NB4 (cell line): ENCODE results near the gene TCF7L2.

Experiments used
- DNase-seq: peaks from one replicate; pipeline ENCODE4 v3.0.0; 2010; ENCODE audit warnings: low read depth
- H3K4me3 ChIP-seq: one replicate; pipeline ENCODE4 v1.5.1; 2011; ENCODE audit warnings: mild to moderate bottlenecking, low read depth, low read length, moderate library complexity
- MYC ChIP-seq: IDR thresholded peaks from 2 replicates; pipeline ENCODE4 v1.6.1; 2011; ENCODE audit warnings: low read depth, low read length
- POLR2A ChIP-seq: IDR thresholded peaks from 2 replicates; pipeline ENCODE4 v1.6.1; 2011; ENCODE audit warnings: mild to moderate bottlenecking; ENCODE audit not compliant: insufficient read length; ENCODE audit errors: extremely low read depth
- TF ChIP-seq, protein P1 (sequence below): IDR thresholded peaks from 2 replicates; pipeline ENCODE4 v1.6.1; 2011; ENCODE audit warnings: low read depth, low read length
- TF ChIP-seq, protein P2 (sequence below): IDR thresholded peaks from one replicate; pipeline ENCODE4 v1.5.1; 2012; ENCODE audit warnings: low read depth, low read length

Gene TCF7L2

DNA sequence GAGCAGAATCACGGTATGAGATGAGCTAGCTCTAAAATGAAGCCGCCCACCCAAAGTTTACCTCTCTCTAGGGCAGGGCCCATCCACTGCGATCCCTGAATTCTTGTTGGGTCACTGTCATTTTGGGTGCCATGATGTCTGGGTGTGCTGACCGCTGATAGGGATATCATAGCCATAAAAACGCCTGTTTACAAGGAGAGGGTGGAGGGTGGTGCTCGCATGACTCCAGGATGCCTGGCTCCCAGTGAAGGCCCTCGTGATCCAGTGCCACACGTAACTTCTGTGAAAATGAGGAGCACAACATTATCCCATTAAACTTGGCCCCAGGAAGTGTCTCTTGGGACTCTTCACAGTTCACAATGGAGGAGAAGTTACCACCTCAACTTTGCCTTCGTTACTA lies 139.5 kb downstream of the TCF7L2 start:
- TF ChIP-seq MYC (no peak), POLR2A (no peak)
- TF ChIP-seq, protein P1, sequence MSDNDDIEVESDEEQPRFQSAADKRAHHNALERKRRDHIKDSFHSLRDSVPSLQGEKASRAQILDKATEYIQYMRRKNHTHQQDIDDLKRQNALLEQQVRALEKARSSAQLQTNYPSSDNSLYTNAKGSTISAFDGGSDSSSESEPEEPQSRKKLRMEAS = no peak
- TF ChIP-seq, protein P2, sequence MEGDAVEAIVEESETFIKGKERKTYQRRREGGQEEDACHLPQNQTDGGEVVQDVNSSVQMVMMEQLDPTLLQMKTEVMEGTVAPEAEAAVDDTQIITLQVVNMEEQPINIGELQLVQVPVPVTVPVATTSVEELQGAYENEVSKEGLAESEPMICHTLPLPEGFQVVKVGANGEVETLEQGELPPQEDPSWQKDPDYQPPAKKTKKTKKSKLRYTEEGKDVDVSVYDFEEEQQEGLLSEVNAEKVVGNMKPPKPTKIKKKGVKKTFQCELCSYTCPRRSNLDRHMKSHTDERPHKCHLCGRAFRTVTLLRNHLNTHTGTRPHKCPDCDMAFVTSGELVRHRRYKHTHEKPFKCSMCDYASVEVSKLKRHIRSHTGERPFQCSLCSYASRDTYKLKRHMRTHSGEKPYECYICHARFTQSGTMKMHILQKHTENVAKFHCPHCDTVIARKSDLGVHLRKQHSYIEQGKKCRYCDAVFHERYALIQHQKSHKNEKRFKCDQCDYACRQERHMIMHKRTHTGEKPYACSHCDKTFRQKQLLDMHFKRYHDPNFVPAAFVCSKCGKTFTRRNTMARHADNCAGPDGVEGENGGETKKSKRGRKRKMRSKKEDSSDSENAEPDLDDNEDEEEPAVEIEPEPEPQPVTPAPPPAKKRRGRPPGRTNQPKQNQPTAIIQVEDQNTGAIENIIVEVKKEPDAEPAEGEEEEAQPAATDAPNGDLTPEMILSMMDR = no peak
- DNase-seq = no peak

DNA sequence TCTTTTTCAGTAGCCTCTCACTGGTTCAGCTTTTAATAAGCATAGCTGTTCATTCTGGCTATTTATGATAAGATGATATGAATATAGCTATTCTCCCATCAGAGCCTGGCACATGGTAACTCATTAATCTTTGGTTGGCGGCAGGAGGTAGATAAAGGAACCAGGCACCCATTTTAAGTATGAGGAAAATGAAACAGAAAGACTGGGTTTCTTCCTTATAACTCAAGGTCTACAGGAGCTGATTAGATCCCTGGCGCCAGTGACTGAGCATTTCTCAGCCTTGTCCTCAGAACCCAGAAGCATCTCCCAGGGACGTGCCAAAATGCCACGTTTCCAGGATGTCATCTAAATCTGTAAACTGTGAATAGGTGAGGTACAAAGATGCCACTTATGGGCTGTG lies 141.9 kb downstream of the TCF7L2 start:
- no peak for DNase-seq

More for the DNA sequence above, 139.5 kb downstream of the TCF7L2 start:
- H3K4me3 ChIP-seq = no peak overlapping the region

DNA sequence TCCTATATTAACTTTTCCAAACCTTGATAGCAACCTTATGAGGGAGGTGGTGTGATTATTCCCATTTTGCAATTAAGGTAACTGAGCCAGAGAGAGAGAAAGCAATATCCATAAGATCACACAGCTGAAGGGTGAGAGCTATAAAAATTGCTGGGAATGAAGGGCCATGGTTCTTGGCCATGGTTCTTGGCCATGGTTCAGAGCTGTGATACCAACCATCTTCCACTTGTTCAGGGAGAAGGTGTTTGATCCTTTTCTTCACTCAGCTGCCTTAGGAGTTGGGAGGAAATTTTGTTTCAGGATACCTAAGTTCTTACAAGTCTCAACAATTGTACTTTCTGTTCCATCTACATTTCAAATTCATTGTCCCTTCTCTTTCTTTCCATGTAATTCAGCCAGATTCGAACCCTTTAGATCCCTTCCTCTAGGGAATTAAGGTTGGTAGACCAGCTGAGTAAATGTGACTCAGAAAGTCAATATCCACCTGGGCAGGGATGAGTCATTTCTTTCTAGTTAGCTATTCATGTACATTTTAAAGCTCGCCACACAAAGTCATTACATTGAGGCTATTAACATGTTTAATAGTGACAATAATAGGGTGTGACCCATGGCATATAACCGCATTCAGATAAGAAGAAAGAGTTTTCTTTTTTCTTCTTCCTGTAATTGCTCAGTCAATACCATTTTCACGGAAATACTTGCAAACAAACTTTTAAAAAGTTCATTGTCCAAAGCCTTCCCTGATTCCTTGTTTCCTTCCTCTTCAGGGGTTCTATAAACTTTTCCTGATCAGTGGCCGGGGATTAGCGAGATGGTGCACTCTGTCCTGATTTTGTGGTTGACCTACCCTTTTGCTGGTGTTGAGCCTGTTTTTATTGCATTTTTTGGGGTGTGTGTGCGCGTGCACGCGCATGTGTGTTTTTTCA lies 143.4 kb downstream of the TCF7L2 start:
- peak; percentile 36 for DNase-seq
- peak overlapping the region; percentile 10 for H3K4me3 ChIP-seq
- TF ChIP-seq, protein P2 = no peak
- TF ChIP-seq, protein P1 = no peak
- no peak for TF ChIP-seq POLR2A

More for the DNA sequence above, 141.9 kb downstream of the TCF7L2 start:
- TF ChIP-seq POLR2A (no peak), MYC (no peak)
- TF ChIP-seq, protein P1 = no peak
- TF ChIP-seq, protein P2 = no peak
- H3K4me3 ChIP-seq = no peak overlapping the region

DNA sequence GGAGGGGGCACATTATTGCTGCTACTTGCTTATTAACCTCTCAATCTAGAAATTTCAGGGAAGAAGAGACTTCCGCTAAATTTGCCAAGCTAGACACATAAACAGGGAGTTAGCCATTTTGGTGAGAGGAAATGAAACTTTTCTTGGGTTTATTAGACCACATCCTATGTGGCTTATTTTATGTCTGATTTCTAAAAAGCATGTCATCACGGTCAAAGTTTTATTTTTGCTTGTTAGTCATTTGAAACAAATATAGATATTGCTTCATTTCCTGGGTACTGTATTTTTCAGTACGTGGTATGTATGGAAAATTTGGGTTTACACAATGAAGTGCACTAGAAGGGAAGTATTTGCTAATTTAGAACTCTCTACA lies 144.1 kb downstream of the TCF7L2 start:
- DNase-seq = peak; percentile 87
- TF ChIP-seq MYC = peak; percentile 5; the same call in 1 of the 2 replicates
- TF ChIP-seq, protein P1 = no peak
- no peak overlapping the region for H3K4me3 ChIP-seq

DNA sequence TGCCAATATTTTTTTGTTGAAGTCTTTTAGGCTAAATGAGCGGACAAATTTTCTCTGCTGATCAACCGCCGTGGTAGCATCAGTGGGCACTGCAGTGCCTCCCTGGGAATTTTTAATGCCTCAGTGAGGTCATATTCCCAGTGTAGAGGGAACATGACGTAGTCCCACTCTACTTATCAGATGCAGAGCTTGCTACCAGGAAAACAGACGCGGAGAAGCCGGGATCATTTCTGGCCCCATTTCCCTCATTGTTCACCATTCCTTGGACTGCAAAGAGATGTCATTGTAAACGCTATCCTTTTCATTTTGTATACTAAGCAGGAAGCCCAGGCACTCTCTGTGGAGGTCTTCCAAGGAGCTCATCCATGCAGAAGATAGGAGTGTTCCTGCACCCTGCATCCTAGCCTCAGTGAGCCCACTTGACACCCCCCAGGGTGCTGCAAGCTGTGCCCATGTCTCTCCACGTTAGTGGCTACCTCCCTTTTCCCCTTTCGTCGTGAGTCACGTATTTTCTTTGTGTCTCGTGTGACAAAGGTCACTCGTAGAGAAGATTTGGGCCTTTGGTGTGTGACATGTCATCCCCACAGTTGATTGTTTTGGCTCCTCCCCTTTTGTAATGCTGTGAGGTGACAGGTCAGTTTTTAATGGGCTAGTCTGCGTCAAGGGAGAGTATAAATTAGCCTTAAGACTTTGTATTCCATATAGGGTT lies 145.5 kb downstream of the TCF7L2 start:
- DNase-seq = no peak
- H3K4me3 ChIP-seq = no peak overlapping the region
- TF ChIP-seq, protein P2 = no peak
- no peak for TF ChIP-seq MYC

DNA sequence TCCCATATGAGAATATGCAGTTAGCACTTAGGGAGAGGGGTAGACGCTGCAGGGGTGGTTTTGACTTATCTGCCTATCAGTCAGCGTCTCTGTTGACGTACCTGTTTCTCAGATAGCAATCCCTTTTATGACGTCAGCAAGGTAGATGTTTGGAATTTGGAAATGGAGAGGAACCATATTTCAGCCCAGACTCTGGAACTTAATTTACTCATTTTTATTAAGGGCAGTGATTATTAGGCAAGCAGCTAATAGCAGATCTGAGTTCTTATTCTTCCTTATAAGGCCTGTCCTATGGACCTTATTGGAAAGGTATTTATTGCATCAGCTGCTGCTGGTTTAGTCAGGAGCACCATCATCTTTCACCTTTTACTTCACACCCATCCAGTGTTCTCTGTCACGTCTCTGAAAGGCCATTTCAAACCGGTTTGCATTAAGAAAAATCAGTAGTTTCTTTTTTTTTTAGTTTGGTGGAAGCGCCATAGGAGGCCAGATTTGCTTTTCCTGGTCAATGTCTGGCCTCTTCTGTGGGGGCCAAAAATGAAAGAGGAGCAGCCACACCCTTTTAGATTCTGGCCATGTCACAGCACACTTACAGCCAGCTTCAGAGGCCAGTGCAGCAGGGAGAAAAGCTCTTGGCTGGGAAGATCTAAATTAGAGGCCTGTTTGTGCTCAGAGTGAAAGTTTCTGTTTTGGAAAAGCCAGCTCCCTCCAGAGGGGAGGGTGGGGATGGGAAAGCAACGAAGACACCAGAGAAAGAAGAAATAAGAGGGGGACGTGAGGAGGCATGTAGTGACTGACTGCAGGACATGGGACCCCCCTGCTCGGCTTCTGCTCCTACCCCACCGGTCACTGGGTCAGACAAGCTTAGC lies 146.3 kb downstream of the TCF7L2 start:
- no peak for DNase-seq
- TF ChIP-seq, protein P2 = no peak
- TF ChIP-seq, protein P1 = no peak
- TF ChIP-seq POLR2A (no peak), MYC (no peak)
- no peak overlapping the region for H3K4me3 ChIP-seq
